Sigmoid colon (tissue), 7 donors: ENCODE measurements around the gene SH2B3. TPM values are rescaled to one million over a fixed set of nuclear protein-coding genes. Genes with fewer than 3 reads are reported as not detected.
A peak's percentile ranks its signal among the peaks of the same experiment; 100 is the strongest.

ENCODE experiments used
- DNase-seq: peaks from one replicate; pipeline ENCODE4 v3.0.0-alpha.2; 2019
- H3K27ac ChIP-seq, 4 donors: fragments of 200-600 bp; sonication (generic); one replicate each; pipeline ENCODE4 v1.5.1; 2016 to 2019; ENCODE audit warnings: mild to moderate bottlenecking in 1 of 4
- H3K27me3 ChIP-seq, 3 donors: fragments of 200-600 bp; sonication (generic); one replicate each; pipeline ENCODE4 v1.5.1; 2019; ENCODE audit warnings: mild to moderate bottlenecking in 1 of 3
- H3K36me3 ChIP-seq, 4 donors: fragments of 200-600 bp; sonication (generic); one replicate each; pipeline ENCODE4 v1.5.1; 2016 to 2019
- H3K4me1 ChIP-seq, 4 donors: fragments of 200-600 bp; sonication (generic); one replicate each; pipeline ENCODE4 v1.5.1; 2017 to 2019
- H3K4me3 ChIP-seq, 4 donors: fragments of 200-600 bp; sonication (generic); one replicate each; pipeline ENCODE4 v1.5.1; 2017 to 2019; ENCODE audit warnings: mild to moderate bottlenecking in 2 of 4, moderate library complexity in 1 of 4
- H3K9me3 ChIP-seq, 4 donors: fragments of 200-600 bp in 3 of 4; sonication (generic) in 3 of 4; one replicate each; pipeline versions ENCODE4 v1.5.1 to v1.6.1; 2013 to 2019
- CTCF ChIP-seq, 4 experiments: fragments of 450-650 bp in 3 of 4; fragments of 200-600 bp in 1 of 4; IDR thresholded peaks; one replicate each; pipeline ENCODE4 v1.5.1; 2016 to 2019; ENCODE audit warnings: antibody characterized with exemption in 4 of 4, mild to moderate bottlenecking in 3 of 4, moderate library complexity in 2 of 4
- EP300 ChIP-seq, 4 donors: sonication (generic); formaldehyde crosslinking; IDR thresholded peaks; one replicate each; pipeline ENCODE4 v1.6.1; 2017; ENCODE audit warnings: antibody characterized with exemption in 4 of 4
- POLR2A ChIP-seq, 2 donors: fragments of 450-650 bp; IDR thresholded peaks; one replicate each; pipeline ENCODE4 v1.6.1; 2016; ENCODE audit warnings: antibody characterized with exemption in 2 of 2, mild to moderate bottlenecking in 2 of 2, moderate library complexity in 2 of 2
- POLR2AphosphoS5 ChIP-seq, 4 donors: sonication (generic); formaldehyde crosslinking; IDR thresholded peaks; one replicate each; pipeline ENCODE4 v1.6.1; 2017; ENCODE audit warnings: antibody characterized with exemption in 4 of 4
- WGBS, 2 donors: extraction: QIAGEN DNeasy Blood & Tissue Kit; methylation state at CpG; one replicate each; pipeline ENCODE4 v1.1.7; 2013; 5-methylcytosine and 5-hydroxymethylcytosine counted together
- intact Hi-C: fragments of 100-400 bp; cut with DNase I; formaldehyde crosslinking; loops from one replicate; pipeline ENCODE4 v1.15.1; 2023
- polyA plus RNA-seq, 3 donors: library from polyadenylated mRNA; stranded (reverse); fragments of 200-250 nt; gene quantifications; one replicate each; pipeline ENCODE4 v1.2.3, GENCODE V29; 2013
- total RNA-seq, 4 donors: library from RNA; depleted of rRNA; stranded (reverse); fragments of >200 nt; gene quantifications; one replicate each; pipeline ENCODE4 v1.1.0, GENCODE V29; 2016
- donor health status: healthy with polysubstance abuse.
- donor health status: Bipolar disorder and iron deficiency.
- donor health status: healthy.

The SH2B3 gene
- total and polyA plus RNA-seq, 7 donors: 10.4 to 32.5 (median 14.1) TPM

- Histone ChIP-seq H3K36me3 (peaks cover 0 to 65% (median 27%) of the 10 kb centered on the region in 4 donors), H3K9me3 (no peaks in the 10 kb centered on the region), H3K27ac (peak overlapping the region; percentile 60 to 78 (median 72)), H3K4me3 (no peak overlapping the region), H3K4me1 (peaks cover 0 to 44% (median 32%) of the 10 kb centered on the region in 4 donors), H3K27me3 (no peaks in the 10 kb centered on the region)
- peak; percentile 87 for DNase-seq
- intact Hi-C loops: no loop called here
- WGBS, 2 donors: 50 to 79% methylated on average over 11 of the region's 11 CpGs
- no peak for TF ChIP-seq EP300 (IDR thresholded peaks at IDR 0.05)
- TF ChIP-seq POLR2A (IDR thresholded peaks at IDR 0.05): no peak
- peak in 1 of 4 experiments; percentile 15 for TF ChIP-seq CTCF (IDR thresholded peaks at IDR 0.05)
- TF ChIP-seq POLR2AphosphoS5 (IDR thresholded peaks at IDR 0.05): peak in 3 of 4 donors; percentile 55 to 68 (median 57)
Measured at GRCh38 chr12:111444925-111445725, 39.4 kb downstream of the SH2B3 start.

GRCh38 chr12:111445726-111446581, 40.2 kb downstream of the SH2B3 start:
- 25 to 35% methylated on average over 6 of the region's 6 CpGs for WGBS, 2 donors
- DNase-seq: peak; percentile 75
- H3K36me3 ChIP-seq: peaks cover 6 to 74% (median 35%) of the 10 kb centered on the region in 4 donors
- H3K4me1 ChIP-seq: peaks cover 0 to 40% (median 32%) of the 10 kb centered on the region in 4 donors
- H3K27me3 ChIP-seq: no peaks in the 10 kb centered on the region
- intact Hi-C loops: no loop called here
- H3K9me3 ChIP-seq: no peaks in the 10 kb centered on the region
- TF ChIP-seq POLR2AphosphoS5 (IDR thresholded peaks at IDR 0.05): peak; percentile 39 to 67 (median 52)
- no peak for TF ChIP-seq CTCF (IDR thresholded peaks at IDR 0.05)
- peak overlapping the region; percentile 60 to 78 (median 72) for H3K27ac ChIP-seq
- no peak overlapping the region for H3K4me3 ChIP-seq

- peaks cover 6 to 75% (median 39%) of the 10 kb centered on the region in 4 donors for H3K36me3 ChIP-seq
- DNase-seq: peak; percentile 64
Measured at GRCh38 chr12:111446631-111447570, 41.2 kb downstream of the SH2B3 start.

More at GRCh38 chr12:111446631-111447570, 41.2 kb downstream of the SH2B3 start:
- WGBS, 2 donors: 81 to 89% methylated on average over 20 of the region's 20 CpGs
- TF ChIP-seq EP300 (IDR thresholded peaks at IDR 0.05) (no peak), POLR2A (IDR thresholded peaks at IDR 0.05) (no peak), POLR2AphosphoS5 (IDR thresholded peaks at IDR 0.05) (no peak), CTCF (IDR thresholded peaks at IDR 0.05) (no peak)
- Histone ChIP-seq H3K4me3 (no peak overlapping the region), H3K27me3 (no peaks in the 10 kb centered on the region), H3K9me3 (no peaks in the 10 kb centered on the region), H3K27ac (peak overlapping the region; percentile 60 to 78 (median 72)), H3K4me1 (peaks cover 0 to 40% (median 33%) of the 10 kb centered on the region in 4 donors)
- intact Hi-C loops: no loop called here
